Skeletal muscle satellite cell (primary cell): ENCODE data around the gene COL23A1.

ENCODE experiments used
- H3K27me3 ChIP-seq: 2 replicates; pipeline ENCODE4 v1.7.0; 2013; ENCODE audit warnings: low read length; ENCODE audit not compliant: control insufficient read depth, insufficient read depth
- H3K36me3 ChIP-seq: 2 replicates; pipeline ENCODE4 v1.7.0; 2013; ENCODE audit warnings: mild to moderate bottlenecking, control low read depth, low read length; ENCODE audit not compliant: insufficient read depth
- H3K4me1 ChIP-seq: 2 replicates; pipeline ENCODE4 v1.7.0; 2013; ENCODE audit warnings: low read length; ENCODE audit not compliant: control insufficient read depth, insufficient read depth
- H3K4me2 ChIP-seq: 2 replicates; pipeline ENCODE4 v1.7.0; 2013; ENCODE audit warnings: mild to moderate bottlenecking, low read length
- H3K4me3 ChIP-seq: 2 replicates; pipeline ENCODE4 v1.7.0; 2013; ENCODE audit warnings: low read length
- H3K9ac ChIP-seq: 2 replicates; pipeline ENCODE4 v1.7.0; 2013; ENCODE audit warnings: mild to moderate bottlenecking, low read depth, low read length, moderate library complexity
- H3K9me3 ChIP-seq: replicated peaks from 2 replicates; pipeline ENCODE4 v1.7.0; 2013; ENCODE audit warnings: mild to moderate bottlenecking, control low read depth, low read length

The COL23A1 gene

DNA sequence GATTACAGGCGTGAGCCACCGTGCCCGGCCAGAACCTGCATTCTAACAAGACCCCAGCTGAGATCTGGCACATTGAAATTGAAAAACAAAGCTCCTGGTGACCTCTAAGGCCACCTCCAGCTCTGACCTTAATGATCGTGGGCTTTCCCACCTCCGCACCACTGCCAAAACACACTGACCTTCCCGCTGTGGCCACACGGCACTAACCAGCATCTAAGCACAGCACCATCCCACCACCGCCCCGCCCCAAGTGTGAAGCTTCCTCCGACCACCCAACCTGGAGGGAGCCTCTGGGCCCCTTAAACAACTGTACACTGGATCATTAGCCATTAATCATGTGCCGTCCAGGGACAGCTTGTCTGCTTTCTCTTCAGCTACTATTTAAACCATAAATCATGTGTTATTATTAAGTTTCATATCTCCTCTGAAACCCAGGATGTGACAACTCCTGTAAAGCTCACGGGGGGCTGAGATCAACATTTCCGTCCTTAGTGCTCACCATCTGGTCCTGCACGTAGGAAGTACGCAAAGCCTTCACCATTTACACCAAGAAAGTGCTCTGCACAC is 80.6 kb downstream of the COL23A1 start:
- Histone ChIP-seq H3K4me1 (no peaks in the 10 kb centered on the region), H3K27me3 (no peaks in the 10 kb centered on the region), H3K4me3 (no peak overlapping the region), H3K36me3 (no peaks in the 10 kb centered on the region), H3K9ac (no peak overlapping the region), H3K9me3 (peaks cover 18% of the 10 kb centered on the region), H3K4me2 (no peak overlapping the region)

DNA sequence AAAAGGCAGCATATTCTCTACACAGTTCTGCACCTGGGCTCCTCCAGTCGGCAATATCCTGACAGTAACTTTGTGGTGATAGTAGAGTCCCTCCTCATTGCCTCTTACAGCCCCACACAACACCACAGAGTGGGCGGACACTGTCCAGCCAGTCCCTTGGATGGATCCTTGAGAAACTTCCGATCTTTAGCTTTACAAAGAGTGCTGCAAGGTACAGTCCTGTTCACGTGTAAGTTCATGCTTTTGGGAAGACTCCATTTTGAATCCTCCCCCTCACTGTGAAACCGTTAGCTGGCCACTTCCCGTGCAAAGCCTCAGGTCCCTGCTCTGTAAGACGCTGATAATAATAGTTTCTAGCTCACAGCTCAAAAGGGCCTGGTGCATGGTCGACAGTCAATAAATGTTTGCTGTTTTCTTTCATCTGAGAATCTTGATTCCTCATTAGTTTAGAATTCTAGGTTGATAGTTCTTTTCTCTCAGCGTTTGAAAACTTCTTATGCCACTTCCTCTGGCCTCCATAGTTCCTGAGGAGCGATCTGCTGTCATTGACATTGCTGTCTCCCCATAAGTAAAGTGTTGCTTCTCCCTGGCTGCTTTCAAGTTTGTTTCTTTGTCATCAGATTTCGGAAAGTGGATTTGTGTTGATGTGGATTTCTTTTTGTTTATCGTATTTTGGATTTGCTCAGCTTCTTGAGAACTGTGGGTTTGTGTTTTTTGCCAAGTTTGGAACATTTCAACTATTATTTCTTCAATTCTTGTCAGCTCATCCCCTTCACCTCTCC is 82.9 kb downstream of the COL23A1 start:
- Histone ChIP-seq H3K4me1 (no peaks in the 10 kb centered on the region), H3K9ac (no peak overlapping the region), H3K36me3 (no peaks in the 10 kb centered on the region), H3K4me2 (no peak overlapping the region), H3K4me3 (no peak overlapping the region), H3K27me3 (no peaks in the 10 kb centered on the region), H3K9me3 (peaks cover 11% of the 10 kb centered on the region)

DNA sequence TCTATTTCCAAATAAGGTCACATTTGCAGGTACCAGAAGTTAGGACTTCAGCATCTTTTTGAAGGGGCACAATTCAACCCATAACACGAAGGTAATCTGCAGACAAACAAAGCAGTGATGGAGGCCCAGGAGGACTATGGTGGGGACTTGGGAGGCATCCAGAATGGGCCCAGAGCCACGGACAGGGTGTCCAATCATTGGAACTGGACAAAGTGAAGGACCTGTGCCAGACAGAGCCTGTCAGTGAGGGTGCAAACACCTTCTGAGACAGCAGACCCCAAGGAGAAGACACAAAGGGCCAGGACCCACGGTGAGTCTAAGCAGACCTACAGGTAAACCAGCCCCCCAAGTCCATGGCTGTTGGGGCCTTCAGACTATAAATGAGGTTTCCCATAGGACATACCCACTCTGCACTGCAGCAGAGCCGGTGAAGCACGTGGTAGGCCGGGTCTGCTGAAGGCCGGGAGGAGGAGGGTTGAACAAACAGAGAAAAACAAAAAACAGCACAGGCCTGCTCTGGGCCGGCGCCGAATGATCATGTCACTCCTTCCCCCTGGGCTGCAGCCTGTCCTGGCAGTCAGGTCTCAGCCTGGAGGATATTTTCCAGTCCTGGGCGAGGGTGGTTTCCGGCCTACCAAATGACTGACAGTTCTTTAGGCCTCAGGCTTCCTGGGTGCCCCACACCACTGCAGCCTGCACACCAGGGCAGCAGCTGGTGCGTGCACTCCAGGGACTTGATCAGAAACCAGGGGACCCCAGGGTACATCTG is 84.4 kb downstream of the COL23A1 start:
- Histone ChIP-seq H3K36me3 (no peaks in the 10 kb centered on the region), H3K9me3 (peaks cover 11% of the 10 kb centered on the region), H3K4me2 (no peak overlapping the region), H3K9ac (no peak overlapping the region), H3K27me3 (no peaks in the 10 kb centered on the region), H3K4me3 (no peak overlapping the region), H3K4me1 (no peaks in the 10 kb centered on the region)

DNA sequence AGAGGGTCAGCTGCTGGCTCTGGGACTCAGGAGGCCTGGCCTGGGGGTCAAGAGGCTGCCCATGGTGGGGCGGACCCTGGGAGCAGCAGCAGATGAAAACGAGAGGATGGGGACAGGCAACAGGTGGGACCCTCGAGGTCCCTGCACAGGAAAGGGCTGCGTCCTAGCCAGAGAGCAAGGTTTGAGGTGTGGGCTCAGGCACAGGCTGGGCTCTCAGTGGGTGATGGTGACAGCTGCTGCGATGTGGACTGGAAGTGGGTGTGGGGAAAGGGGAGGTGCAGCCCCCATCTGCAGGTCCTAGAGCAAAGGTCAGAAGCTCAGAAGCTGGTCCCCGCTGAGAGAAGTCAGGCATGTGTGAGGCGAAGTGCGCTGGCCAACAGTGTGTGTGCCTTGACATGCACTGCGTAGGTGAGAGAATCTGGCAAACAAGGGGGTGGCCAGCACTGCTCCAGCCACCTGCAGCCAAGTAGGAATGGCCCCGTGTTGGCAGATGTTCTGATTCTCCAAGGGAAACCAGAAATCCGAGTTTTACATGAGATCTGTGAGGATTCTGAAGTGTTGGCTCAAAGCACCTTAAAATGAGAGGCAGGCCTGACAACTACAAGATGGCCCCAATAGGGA is 85.7 kb downstream of the COL23A1 start:
- Histone ChIP-seq H3K4me1 (no peaks in the 10 kb centered on the region), H3K4me2 (no peak overlapping the region), H3K36me3 (no peaks in the 10 kb centered on the region), H3K9me3 (peaks cover 11% of the 10 kb centered on the region), H3K9ac (no peak overlapping the region), H3K4me3 (no peak overlapping the region), H3K27me3 (no peaks in the 10 kb centered on the region)

DNA sequence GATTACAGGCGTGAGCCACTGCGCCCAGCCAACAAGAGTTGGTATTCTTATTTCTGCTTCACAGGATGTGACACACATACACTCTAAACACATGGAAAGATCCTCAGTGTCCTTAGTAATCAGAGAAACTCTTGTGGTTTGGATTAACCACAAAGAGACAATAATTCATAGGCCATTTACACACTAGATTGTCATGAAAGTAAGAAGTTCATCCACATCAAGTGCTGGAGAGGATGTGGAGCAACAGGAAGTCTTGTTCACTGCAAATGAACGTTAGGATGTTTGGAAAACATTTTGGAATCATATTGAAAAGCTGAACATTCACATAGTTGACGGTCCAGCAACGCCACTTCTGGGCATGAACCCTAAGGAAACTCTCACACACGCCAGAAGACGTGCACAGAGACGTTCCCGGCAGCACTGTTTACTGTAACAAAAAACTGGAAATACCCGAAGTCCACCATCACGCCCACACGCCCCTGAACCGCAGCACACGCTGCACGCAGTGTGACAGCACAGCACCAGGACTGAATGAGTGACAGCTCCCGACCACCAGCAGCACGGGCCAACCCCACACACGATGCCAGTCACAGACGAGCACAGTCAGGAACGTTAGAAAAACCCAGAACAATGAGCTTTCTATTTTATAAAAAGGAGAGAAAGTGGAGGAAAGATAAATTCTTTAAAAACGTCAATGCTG is 87.6 kb downstream of the COL23A1 start:
- H3K4me1 ChIP-seq, result no peaks in the 10 kb centered on the region
- no peak overlapping the region for H3K4me3 ChIP-seq
- H3K36me3 ChIP-seq, result no peaks in the 10 kb centered on the region
- no peaks in the 10 kb centered on the region for H3K27me3 ChIP-seq
- H3K9ac ChIP-seq, result no peak overlapping the region
- H3K4me2 ChIP-seq, result no peak overlapping the region
- peaks cover 7% of the 10 kb centered on the region for H3K9me3 ChIP-seq

DNA sequence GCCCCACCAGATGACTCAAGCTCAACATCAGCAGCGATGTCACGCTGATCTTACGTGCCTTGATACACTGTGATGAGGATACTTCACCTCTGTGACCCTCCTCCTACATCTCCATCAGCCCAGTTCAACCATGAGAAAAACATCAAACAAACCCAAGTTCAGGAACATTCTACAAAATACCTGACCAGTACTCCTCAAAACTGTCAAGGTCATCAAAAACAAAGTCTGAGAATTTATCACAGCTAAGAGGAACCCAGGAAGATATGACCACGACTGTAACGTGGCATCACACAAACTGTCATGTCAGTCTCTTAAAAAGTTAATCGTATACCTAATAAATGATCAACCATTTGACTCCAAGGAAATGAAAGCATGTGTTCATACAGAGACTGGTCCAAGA is 90.8 kb downstream of the COL23A1 start:
- Histone ChIP-seq H3K4me2 (no peak overlapping the region), H3K27me3 (no peaks in the 10 kb centered on the region), H3K9me3 (peaks cover 5% of the 10 kb centered on the region), H3K36me3 (no peaks in the 10 kb centered on the region), H3K4me3 (no peak overlapping the region), H3K9ac (no peak overlapping the region), H3K4me1 (no peaks in the 10 kb centered on the region)

DNA sequence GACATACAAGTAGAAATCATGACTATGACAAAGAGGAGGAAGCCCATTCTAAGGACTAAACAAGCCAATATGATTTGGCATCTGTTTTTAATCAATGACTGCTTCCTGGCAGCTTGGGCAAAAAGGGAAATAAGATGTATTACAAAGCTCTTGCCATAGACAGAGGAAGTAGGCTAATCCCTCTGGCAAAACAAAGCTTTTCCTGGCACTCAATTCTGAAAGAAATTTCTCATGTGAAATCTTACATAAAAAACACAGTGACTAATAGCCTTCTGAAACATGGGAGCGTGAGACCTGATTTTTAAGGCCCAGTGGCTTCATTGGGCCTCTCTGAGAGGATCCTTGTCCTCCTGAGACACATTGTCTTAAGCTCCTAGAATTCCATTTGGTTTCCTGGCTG is 93.6 kb downstream of the COL23A1 start:
- no peak overlapping the region for H3K9ac ChIP-seq
- no peaks in the 10 kb centered on the region for H3K36me3 ChIP-seq
- no peaks in the 10 kb centered on the region for H3K4me1 ChIP-seq
- H3K27me3 ChIP-seq, result no peaks in the 10 kb centered on the region
- no peak overlapping the region for H3K4me2 ChIP-seq
- H3K9me3 ChIP-seq, result peaks cover 7% of the 10 kb centered on the region
- H3K4me3 ChIP-seq, result no peak overlapping the region

DNA sequence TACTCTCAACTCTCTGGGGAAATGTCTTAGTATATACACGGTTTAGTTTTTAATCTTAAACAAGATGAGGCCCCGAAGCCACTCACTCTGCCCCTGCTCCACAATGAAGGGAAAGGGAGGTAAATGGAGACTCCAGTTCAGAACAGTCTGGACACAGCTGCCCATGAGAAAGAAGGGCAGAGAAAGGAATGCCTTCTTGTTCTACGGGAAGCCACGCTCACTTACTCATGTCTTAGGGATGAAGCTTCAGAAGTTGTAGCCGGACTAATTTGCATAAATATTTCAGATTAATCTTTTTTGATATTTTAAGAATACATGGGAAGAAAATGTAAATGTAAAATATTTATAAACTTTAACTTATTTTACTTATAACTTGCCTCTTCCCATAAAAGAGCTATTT is 94.0 kb downstream of the COL23A1 start:
- peaks cover 7% of the 10 kb centered on the region for H3K9me3 ChIP-seq
- H3K36me3 ChIP-seq, result no peaks in the 10 kb centered on the region
- no peaks in the 10 kb centered on the region for H3K4me1 ChIP-seq
- no peaks in the 10 kb centered on the region for H3K27me3 ChIP-seq
- H3K4me2 ChIP-seq, result no peak overlapping the region
- no peak overlapping the region for H3K4me3 ChIP-seq
- H3K9ac ChIP-seq, result no peak overlapping the region

DNA sequence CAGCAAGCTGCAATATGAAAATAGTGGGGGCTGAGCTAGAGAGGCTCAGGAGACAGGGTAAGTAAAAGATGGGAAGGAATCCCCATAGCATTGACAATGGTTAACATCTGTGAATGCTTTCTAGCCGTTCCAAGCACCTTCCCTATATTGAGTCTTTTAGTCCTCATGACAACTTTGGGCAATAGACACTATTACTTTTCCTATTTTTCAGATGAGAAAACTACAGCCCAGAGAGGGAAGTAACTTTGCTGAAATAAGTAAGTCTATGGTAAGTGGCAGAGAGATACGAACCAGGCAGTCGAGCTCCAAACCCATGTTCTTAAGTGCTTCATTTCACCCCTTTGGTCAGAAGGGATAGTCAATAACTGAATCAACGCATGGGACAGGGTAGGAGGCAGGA is 94.5 kb downstream of the COL23A1 start:
- H3K4me2 ChIP-seq, result no peak overlapping the region
- no peak overlapping the region for H3K9ac ChIP-seq
- no peaks in the 10 kb centered on the region for H3K4me1 ChIP-seq
- no peaks in the 10 kb centered on the region for H3K36me3 ChIP-seq
- H3K27me3 ChIP-seq, result no peaks in the 10 kb centered on the region
- H3K4me3 ChIP-seq, result no peak overlapping the region
- peaks cover 7% of the 10 kb centered on the region for H3K9me3 ChIP-seq

DNA sequence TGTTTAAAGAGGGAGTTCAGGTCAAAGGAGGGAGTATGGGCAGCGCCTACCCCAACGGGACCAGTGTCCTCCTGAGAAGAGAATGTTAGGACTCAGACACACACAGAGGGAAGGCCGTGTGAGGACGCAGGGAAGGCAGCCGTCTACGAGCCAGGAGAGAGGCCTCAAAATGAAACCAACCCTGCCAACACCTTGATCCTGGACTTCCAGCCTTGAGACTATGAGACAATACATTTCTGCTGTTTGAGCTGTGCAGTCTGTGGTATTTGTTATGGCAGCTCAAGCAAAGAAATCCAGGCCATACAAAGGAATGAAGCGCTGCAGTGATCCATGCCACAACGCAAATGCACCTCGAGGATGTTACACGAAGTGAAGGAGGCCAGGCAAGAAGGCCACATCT is 97.9 kb downstream of the COL23A1 start:
- Histone ChIP-seq H3K9me3 (peaks cover 14% of the 10 kb centered on the region), H3K4me2 (no peak overlapping the region), H3K27me3 (no peaks in the 10 kb centered on the region), H3K9ac (no peak overlapping the region), H3K4me3 (no peak overlapping the region), H3K36me3 (no peaks in the 10 kb centered on the region), H3K4me1 (no peaks in the 10 kb centered on the region)
